NCI-H69 (cell line): ENCODE results near the gene NR2C2.

ENCODE experiments used
- DNase-seq: peaks from one replicate; lab custom pipeline; 2025; lab: John Stamatoyannopoulos, UW

Gene NR2C2

GRCh38 chr3:14921811-14922705 lies 25.3 kb upstream of the NR2C2 start:
- no peak for DNase-seq

GRCh38 chr3:14922863-14923262 lies 24.5 kb upstream of the NR2C2 start:
- no peak for DNase-seq

- DNase-seq: no peak
Measured at GRCh38 chr3:14923476-14923875, 23.9 kb upstream of the NR2C2 start.

GRCh38 chr3:14925729-14926591 lies 21.4 kb upstream of the NR2C2 start:
- peak; percentile 67 for DNase-seq

- DNase-seq: no peak
Measured at GRCh38 chr3:14926592-14926991, 20.8 kb upstream of the NR2C2 start.

GRCh38 chr3:14927308-14927707 lies 20.1 kb upstream of the NR2C2 start:
- DNase-seq: no peak

GRCh38 chr3:14929310-14930074 lies 17.9 kb upstream of the NR2C2 start:
- no peak for DNase-seq

GRCh38 chr3:14933820-14934425 lies 13.5 kb upstream of the NR2C2 start:
- peak; percentile 18 for DNase-seq

- no peak for DNase-seq
Measured at GRCh38 chr3:14935592-14936345, 11.6 kb upstream of the NR2C2 start.

- DNase-seq: no peak
Measured at GRCh38 chr3:14938954-14939353, 8.4 kb upstream of the NR2C2 start.

GRCh38 chr3:14941871-14942270 lies 5.5 kb upstream of the NR2C2 start:
- no peak for DNase-seq

- peak; percentile 1 for DNase-seq
Measured at GRCh38 chr3:14943042-14943441, 4.3 kb upstream of the NR2C2 start.

- no peak for DNase-seq
Measured at GRCh38 chr3:14946236-14946635, 1.1 kb upstream of the NR2C2 start.

- no peak for DNase-seq
Measured at GRCh38 chr3:14946739-14947099, 664 bp upstream of the NR2C2 start.

GRCh38 chr3:14947886-14948608 lies 664 bp downstream of the NR2C2 start:
- DNase-seq: peak; percentile 96

- no peak for DNase-seq
Measured at GRCh38 chr3:14948609-14949038, 1.2 kb downstream of the NR2C2 start.

- peak; percentile 3 for DNase-seq
Measured at GRCh38 chr3:14949126-14949525, 1.7 kb downstream of the NR2C2 start.

- DNase-seq: peak; percentile 6
Measured at GRCh38 chr3:14950274-14950673, 2.9 kb downstream of the NR2C2 start.

GRCh38 chr3:14957153-14957552 lies 9.8 kb downstream of the NR2C2 start:
- no peak for DNase-seq

- no peak for DNase-seq
Measured at GRCh38 chr3:14957925-14958324, 10.5 kb downstream of the NR2C2 start.
